ENCODE results near the gene CDC42BPB. TPM values are rescaled to one million over a fixed set of nuclear protein-coding genes. Genes with fewer than 3 reads are reported as not detected.

Gene CDC42BPB
- total RNA-seq, 6 experiments from 2014 or later = 73.7 to 85.1 (median 79.9) TPM

DNA sequence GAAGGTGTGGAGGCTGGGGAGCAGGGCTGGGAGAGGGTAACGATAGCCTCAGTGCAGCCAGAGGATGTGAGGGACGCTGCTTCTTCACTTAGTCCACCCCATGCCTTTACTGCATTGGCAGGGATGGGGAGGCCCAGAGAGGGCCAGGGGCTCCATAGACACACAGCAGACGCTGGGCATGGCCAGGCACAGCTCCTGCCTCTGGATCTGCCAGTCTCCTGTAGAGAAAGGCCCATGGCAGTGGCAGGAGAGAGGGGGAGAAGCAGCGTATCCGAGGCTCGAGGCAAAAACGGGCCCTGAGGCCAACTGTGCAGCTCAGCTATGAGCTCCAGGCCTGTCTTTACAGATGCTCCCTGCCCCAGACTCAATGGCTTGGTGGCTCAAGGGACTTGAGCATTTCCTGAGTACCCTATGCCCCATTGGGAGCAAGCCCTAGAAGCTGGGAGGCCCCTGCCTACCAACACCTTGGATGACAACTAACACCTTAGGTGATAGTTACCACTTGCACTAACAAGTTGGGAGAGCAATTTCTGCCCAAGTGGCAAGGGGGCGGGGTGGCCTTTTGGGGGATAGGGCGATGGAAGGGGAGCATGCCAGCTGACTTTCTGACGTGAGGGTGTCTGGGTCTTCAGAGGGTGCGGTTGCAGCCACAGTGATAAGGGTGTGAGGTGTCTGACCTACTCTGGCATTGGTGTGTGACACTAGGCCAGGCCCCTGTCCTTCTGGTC is 21.7 kb upstream of the CDC42BPB start:
- TF ChIP-seq, protein P1, sequence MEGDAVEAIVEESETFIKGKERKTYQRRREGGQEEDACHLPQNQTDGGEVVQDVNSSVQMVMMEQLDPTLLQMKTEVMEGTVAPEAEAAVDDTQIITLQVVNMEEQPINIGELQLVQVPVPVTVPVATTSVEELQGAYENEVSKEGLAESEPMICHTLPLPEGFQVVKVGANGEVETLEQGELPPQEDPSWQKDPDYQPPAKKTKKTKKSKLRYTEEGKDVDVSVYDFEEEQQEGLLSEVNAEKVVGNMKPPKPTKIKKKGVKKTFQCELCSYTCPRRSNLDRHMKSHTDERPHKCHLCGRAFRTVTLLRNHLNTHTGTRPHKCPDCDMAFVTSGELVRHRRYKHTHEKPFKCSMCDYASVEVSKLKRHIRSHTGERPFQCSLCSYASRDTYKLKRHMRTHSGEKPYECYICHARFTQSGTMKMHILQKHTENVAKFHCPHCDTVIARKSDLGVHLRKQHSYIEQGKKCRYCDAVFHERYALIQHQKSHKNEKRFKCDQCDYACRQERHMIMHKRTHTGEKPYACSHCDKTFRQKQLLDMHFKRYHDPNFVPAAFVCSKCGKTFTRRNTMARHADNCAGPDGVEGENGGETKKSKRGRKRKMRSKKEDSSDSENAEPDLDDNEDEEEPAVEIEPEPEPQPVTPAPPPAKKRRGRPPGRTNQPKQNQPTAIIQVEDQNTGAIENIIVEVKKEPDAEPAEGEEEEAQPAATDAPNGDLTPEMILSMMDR (IDR thresholded peaks at IDR 0.05) = no peak
- Mint-ChIP-seq H3K27me3 (ENCODE audit: insufficient read depth) (peaks cover 3% of the 10 kb centered on the region; the same call in 1 of the 2 replicates), H3K36me3 (ENCODE audit: low read depth) (no peaks in the 10 kb centered on the region), H3K9me3 (no peaks in the 10 kb centered on the region), H3K27ac (no peak overlapping the region), H3K4me1 (ENCODE audit: low read depth) (no peaks in the 10 kb centered on the region), H3K4me3 (no peak overlapping the region)
- no peak for DNase-seq

GRCh38 chr14:103078420-103078749 is 21.0 kb upstream of the CDC42BPB start:
- Mint-ChIP-seq H3K27me3 (ENCODE audit: insufficient read depth) (peaks cover 3% of the 10 kb centered on the region; the same call in 1 of the 2 replicates), H3K4me3 (no peak overlapping the region), H3K9me3 (no peaks in the 10 kb centered on the region), H3K27ac (no peak overlapping the region), H3K4me1 (ENCODE audit: low read depth) (no peaks in the 10 kb centered on the region), H3K36me3 (ENCODE audit: low read depth) (no peaks in the 10 kb centered on the region)
- DNase-seq = peak; percentile 66
- TF ChIP-seq, protein P1 (IDR thresholded peaks at IDR 0.05) = peak; percentile 82

GRCh38 chr14:103074729-103075367 is 17.5 kb upstream of the CDC42BPB start:
- H3K9me3 Mint-ChIP-seq = no peaks in the 10 kb centered on the region
- no peaks in the 10 kb centered on the region for H3K36me3 Mint-ChIP-seq (ENCODE audit: low read depth)
- DNase-seq = no peak
- H3K27me3 Mint-ChIP-seq (ENCODE audit: insufficient read depth) = peaks cover 6% of the 10 kb centered on the region; the same call in 1 of the 2 replicates
- H3K4me3 Mint-ChIP-seq = no peak overlapping the region
- no peak overlapping the region for H3K27ac Mint-ChIP-seq
- no peaks in the 10 kb centered on the region for H3K4me1 Mint-ChIP-seq (ENCODE audit: low read depth)
- TF ChIP-seq, protein P1 (IDR thresholded peaks at IDR 0.05) = no peak

DNA sequence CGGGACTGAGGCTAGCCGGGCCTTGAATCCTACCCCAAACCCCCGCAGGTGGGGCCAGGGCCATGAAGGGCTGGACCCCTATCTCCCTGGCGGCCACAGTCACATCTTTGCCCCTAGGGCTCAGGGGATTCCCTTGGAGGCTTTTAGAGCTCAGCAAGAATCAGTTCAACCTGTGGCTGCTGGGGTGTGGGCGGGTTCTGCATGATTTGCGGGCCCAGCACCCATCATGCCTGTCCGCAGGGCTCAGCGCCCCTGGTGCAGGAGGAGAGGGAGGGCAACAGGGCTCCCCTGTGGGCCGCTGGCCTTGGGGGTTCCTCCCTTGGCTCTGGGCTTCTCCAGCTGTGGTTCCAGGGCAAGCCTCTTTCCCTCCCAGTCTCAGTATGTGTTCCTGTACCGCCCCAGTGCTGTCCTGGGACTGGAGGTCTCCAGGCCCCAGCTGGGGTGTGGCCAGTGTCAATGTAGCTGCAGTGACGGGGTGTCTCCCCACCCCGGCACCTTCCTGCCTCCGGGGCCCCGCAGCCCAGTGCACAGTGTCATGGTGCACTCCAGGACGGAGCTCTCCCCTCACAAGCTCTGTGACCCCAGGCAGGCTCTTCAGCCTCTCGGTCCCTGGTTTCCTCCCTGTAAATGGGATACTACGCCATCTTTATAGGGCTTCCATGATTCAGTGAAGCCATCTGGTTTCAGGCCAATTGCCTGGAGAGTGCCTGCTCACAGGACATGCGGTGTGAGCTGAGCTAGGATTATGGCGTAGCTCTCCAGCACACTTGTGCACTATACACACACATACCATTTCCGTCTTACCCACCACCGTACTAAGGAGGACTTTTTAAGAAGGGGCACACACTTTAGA is 16.8 kb upstream of the CDC42BPB start:
- no peaks in the 10 kb centered on the region for H3K36me3 Mint-ChIP-seq (ENCODE audit: low read depth)
- H3K9me3 Mint-ChIP-seq = no peaks in the 10 kb centered on the region
- H3K4me3 Mint-ChIP-seq = no peak overlapping the region
- H3K27me3 Mint-ChIP-seq (ENCODE audit: insufficient read depth) = peaks cover 6% of the 10 kb centered on the region; the same call in 1 of the 2 replicates
- H3K27ac Mint-ChIP-seq = no peak overlapping the region
- DNase-seq = no peak
- H3K4me1 Mint-ChIP-seq (ENCODE audit: low read depth) = no peaks in the 10 kb centered on the region
- TF ChIP-seq, protein P1 (IDR thresholded peaks at IDR 0.05) = no peak

GRCh38 chr14:103073367-103073875 is 16.1 kb upstream of the CDC42BPB start:
- DNase-seq = no peak
- Mint-ChIP-seq H3K9me3 (no peaks in the 10 kb centered on the region), H3K4me3 (no peak overlapping the region), H3K27me3 (ENCODE audit: insufficient read depth) (peaks cover 6% of the 10 kb centered on the region; the same call in 1 of the 2 replicates), H3K4me1 (ENCODE audit: low read depth) (no peaks in the 10 kb centered on the region), H3K27ac (no peak overlapping the region), H3K36me3 (ENCODE audit: low read depth) (no peaks in the 10 kb centered on the region)
- TF ChIP-seq, protein P1 (IDR thresholded peaks at IDR 0.05) = no peak

Measured in HFFc6 (cell line).